H1 (cell line): Measurements from ENCODE around the gene RFX1. TPM values are rescaled to one million over a fixed set of nuclear protein-coding genes. Genes with fewer than 3 reads are reported as not detected.

ENCODE experiments used
- CTCF ChIA-PET: fragments of 300-600 bp; sonication (Branson Sonifier 250); formaldehyde crosslinking; loops from one replicate; lab custom pipeline; 2021; ENCODE audit not compliant: partially characterized antibody; lab: Charles Lee
- POLR2A ChIA-PET: fragments of 300-600 bp; sonication (Branson Sonifier 250); formaldehyde crosslinking; loops from one replicate; lab custom pipeline; 2021; ENCODE audit warnings: inconsistent platforms; ENCODE audit not compliant: partially characterized antibody; lab: Charles Lee
- DNase-seq, 2 experiments: peaks; one replicate each; pipeline versions ENCODE4 v3.0.0 to v3.0.0-alpha.2; 2010 to 2022; ENCODE audit warnings: low spot score in 2 of 2, low read depth in 1 of 2, mixed read lengths in 1 of 2
- FAIRE-seq: peaks from 2 replicates; lab custom pipeline; 2011; peaks lifted over from hg19 to GRCh38; lab: Jason Lieb, UNC
- H2AFZ ChIP-seq: 2 replicates; pipeline ENCODE4 v1.8.1; 2012; ENCODE audit warnings: low read length, inconsistent platforms
- H2AK5ac ChIP-seq: 2 replicates; pipeline ENCODE4 v1.6.1; 2013; ENCODE audit warnings: low read depth, low read length
- H2BK120ac ChIP-seq: replicated peaks from 2 replicates; pipeline ENCODE3; 2013; ENCODE audit warnings: low read depth, low read length, inconsistent platforms
- H2BK12ac ChIP-seq: 2 replicates; pipeline ENCODE4 v1.6.1; 2013; ENCODE audit warnings: low read depth, low read length
- H2BK15ac ChIP-seq: 2 replicates; pipeline ENCODE4 v1.6.1; 2013; ENCODE audit warnings: low read length
- H2BK20ac ChIP-seq: 2 replicates; pipeline ENCODE4 v1.6.1; 2013; ENCODE audit warnings: low read length
- H2BK5ac ChIP-seq: 2 replicates; pipeline ENCODE4 v1.6.1; 2013; ENCODE audit warnings: low read depth, low read length
- H3K14ac ChIP-seq: 2 replicates; pipeline ENCODE4 v1.6.1; 2013; ENCODE audit warnings: inconsistent platforms; ENCODE audit not compliant: insufficient read length
- H3K18ac ChIP-seq: 2 replicates; pipeline ENCODE4 v1.6.1; 2013; ENCODE audit warnings: low read length; ENCODE audit errors: extremely low read depth
- H3K23ac ChIP-seq: 2 replicates; pipeline ENCODE4 v1.6.1; 2013; ENCODE audit warnings: inconsistent platforms; ENCODE audit not compliant: insufficient read length
- H3K23me2 ChIP-seq: 2 replicates; pipeline ENCODE4 v1.6.1; 2013; ENCODE audit warnings: low read depth, low read length
- H3K27ac ChIP-seq: 2 replicates; pipeline ENCODE4 v1.6.1; 2011; ENCODE audit warnings: low read depth, low read length, inconsistent platforms
- H3K27me3 ChIP-seq, 4 experiments: replicated peaks in 1 of 4; 1 replicate in 1 of 4; 2 replicates in 3 of 4; pipeline versions ENCODE4 v1.6.1 to v1.8.1; 2011 to 2013; ENCODE audit warnings: low read length in 3 of 4, mild to moderate bottlenecking in 3 of 4, inconsistent platforms in 2 of 4, mixed read lengths in 2 of 4, moderate library complexity in 1 of 4; ENCODE audit not compliant: control insufficient read depth in 3 of 4, insufficient read depth in 3 of 4; ENCODE audit errors: extremely low read depth in 1 of 4
- H3K36me3 ChIP-seq, 4 experiments: 2 replicates each; pipeline versions ENCODE4 v1.6.1 to v1.8.1; 2011 to 2013; ENCODE audit warnings: mild to moderate bottlenecking in 4 of 4, low read length in 3 of 4, moderate library complexity in 2 of 4, control low read depth in 1 of 4, inconsistent platforms in 1 of 4; ENCODE audit not compliant: insufficient read depth in 4 of 4, control insufficient read depth in 2 of 4
- H3K4ac ChIP-seq: replicated peaks from 2 replicates; pipeline ENCODE3; 2013; ENCODE audit warnings: low read length, low read depth, mixed read lengths, inconsistent platforms; ENCODE audit not compliant: insufficient read length
- H3K4me1 ChIP-seq, 4 experiments: replicated peaks in 1 of 4; 1 replicate in 1 of 4; 2 replicates in 3 of 4; pipeline versions ENCODE4 v1.6.1 to v1.8.1; 2011 to 2013; ENCODE audit warnings: low read length in 3 of 4, inconsistent platforms in 2 of 4, mixed read lengths in 1 of 4; ENCODE audit not compliant: insufficient read depth in 4 of 4, control insufficient read depth in 3 of 4
- H3K4me2 ChIP-seq, 2 experiments: 2 replicates each; pipeline versions ENCODE4 v1.6.1 to v1.8.1; 2011 to 2013; ENCODE audit warnings: low read depth in 2 of 2, low read length in 2 of 2, control low read depth in 1 of 2, inconsistent platforms in 1 of 2, mild to moderate bottlenecking in 1 of 2; ENCODE audit not compliant: insufficient read depth in 1 of 2
- H3K4me3 ChIP-seq, 4 experiments: fragments of 200-600, 300-600 bp in 1 of 4; sonication (generic), shearing (Covaris generic), sonication (Bioruptor Twin) in 1 of 4; 2 replicates each; pipeline versions ENCODE4 v1.5.1 to v1.8.1; 2011 to 2016; ENCODE audit warnings: low read length in 4 of 4, low read depth in 3 of 4, control low read depth in 2 of 4, inconsistent platforms in 2 of 4, mild to moderate bottlenecking in 2 of 4, mixed read lengths in 1 of 4, moderate library complexity in 1 of 4; ENCODE audit not compliant: insufficient read depth in 2 of 4; ENCODE audit errors: extremely low read depth in 1 of 4
- H3K56ac ChIP-seq: replicated peaks from 2 replicates; pipeline ENCODE3; 2013; ENCODE audit warnings: low read depth, mild to moderate bottlenecking, mixed read lengths, low read length, inconsistent platforms; ENCODE audit not compliant: insufficient read length
- H3K79me1 ChIP-seq: 2 replicates; pipeline ENCODE4 v1.6.1; 2013; ENCODE audit warnings: low read depth, low read length, control low read depth
- H3K79me2 ChIP-seq, 2 experiments: 2 replicates each; pipeline versions ENCODE4 v1.6.1 to v1.8.1; 2012 to 2013; ENCODE audit warnings: low read length in 2 of 2, mild to moderate bottlenecking in 2 of 2, inconsistent platforms in 1 of 2; ENCODE audit not compliant: insufficient read depth in 2 of 2, control insufficient read depth in 1 of 2
- H3K9ac ChIP-seq, 4 experiments: replicated peaks in 1 of 4; 1 replicate in 1 of 4; 2 replicates in 3 of 4; pipeline versions ENCODE4 v1.6.1 to v1.8.1; 2011 to 2013; ENCODE audit warnings: low read depth in 3 of 4, low read length in 3 of 4, control low read depth in 2 of 4, mild to moderate bottlenecking in 2 of 4, moderate library complexity in 2 of 4, inconsistent platforms in 1 of 4; ENCODE audit errors: extremely low read depth in 1 of 4
- H3K9me3 ChIP-seq, 2 experiments: 2 replicates each; pipeline versions ENCODE4 v1.6.1 to v1.8.1; 2012 to 2013; ENCODE audit warnings: mild to moderate bottlenecking in 2 of 2, moderate library complexity in 2 of 2, control low read depth in 1 of 2, inconsistent platforms in 1 of 2, low read depth in 1 of 2, low read length in 1 of 2, mixed read lengths in 1 of 2; ENCODE audit not compliant: insufficient read depth in 2 of 2
- H4K20me1 ChIP-seq, 2 experiments: replicated peaks in 1 of 2; 2 replicates each; pipeline versions ENCODE3 to v1.8.1; 2011 to 2013; ENCODE audit warnings: inconsistent platforms in 2 of 2, low read length in 2 of 2, mild to moderate bottlenecking in 1 of 2; ENCODE audit not compliant: insufficient read depth in 2 of 2, control insufficient read depth in 1 of 2
- H4K5ac ChIP-seq: 2 replicates; pipeline ENCODE4 v1.6.1; 2013; ENCODE audit warnings: low read length, low read depth, mixed read lengths, inconsistent platforms; ENCODE audit not compliant: insufficient read length
- H4K8ac ChIP-seq: 2 replicates; pipeline ENCODE4 v1.8.0; 2013; ENCODE audit warnings: mild to moderate bottlenecking, moderate library complexity, low read length, inconsistent platforms; ENCODE audit not compliant: insufficient read depth; ENCODE audit errors: extremely low read depth
- H4K91ac ChIP-seq: replicated peaks from 2 replicates; pipeline ENCODE3; 2013; ENCODE audit warnings: low read length, mixed read lengths, inconsistent platforms; ENCODE audit not compliant: insufficient read length
- CEBPB ChIP-seq: IDR thresholded peaks from 2 replicates; pipeline ENCODE4 v1.6.1; 2012; ENCODE audit warnings: low read depth, low read length
- EP300 ChIP-seq, 2 experiments: IDR thresholded peaks; 1 replicate in 1 of 2; 2 replicates in 1 of 2; pipeline ENCODE4 v1.6.1; 2011 to 2012; ENCODE audit warnings: low read depth in 2 of 2, low read length in 2 of 2, mild to moderate bottlenecking in 2 of 2, borderline replicate concordance in 1 of 2, inconsistent platforms in 1 of 2, moderate library complexity in 1 of 2
- GABPA ChIP-seq: IDR thresholded peaks from 2 replicates; pipeline ENCODE4 v1.6.1; 2011; ENCODE audit warnings: mild to moderate bottlenecking, low read length, moderate library complexity, borderline replicate concordance; ENCODE audit not compliant: insufficient read depth
- GTF2F1 ChIP-seq: IDR thresholded peaks from 2 replicates; pipeline ENCODE4 v1.6.1; 2012; ENCODE audit warnings: low read depth, low read length, improper control_type of control experiment, borderline replicate concordance
- HDAC6 ChIP-seq: IDR thresholded peaks from one replicate; pipeline ENCODE4 v1.7.1; 2012; ENCODE audit warnings: low read depth, mild to moderate bottlenecking, inconsistent platforms, low read length, moderate library complexity
- KDM5A ChIP-seq: fragments of 200-600 bp; IDR thresholded peaks from 2 replicates; pipeline ENCODE4 v1.7.1; 2012; ENCODE audit warnings: mild to moderate bottlenecking, low read length, inconsistent platforms, mixed read lengths
- PHF8 ChIP-seq: fragments of 200-600 bp; sonication (generic); conservative IDR thresholded peaks from 2 replicates; pipeline ENCODE4 v1.7.1; 2012; ENCODE audit warnings: low read depth, mild to moderate bottlenecking, inconsistent platforms, low read length, moderate library complexity
- RAD21 ChIP-seq, 2 experiments: IDR thresholded peaks in 1 of 2; conservative IDR thresholded peaks in 1 of 2; 2 replicates each; pipeline ENCODE4 v1.6.1; 2011; ENCODE audit warnings: low read depth in 2 of 2, low read length in 2 of 2, improper control_type of control experiment in 1 of 2, inconsistent platforms in 1 of 2, mild to moderate bottlenecking in 1 of 2, moderate library complexity in 1 of 2
- SP1 ChIP-seq: IDR thresholded peaks from 2 replicates; pipeline ENCODE4 v1.6.1; 2011; ENCODE audit warnings: low read depth, low read length
- USF2 ChIP-seq: IDR thresholded peaks from 2 replicates; pipeline ENCODE4 v1.6.1; 2011; ENCODE audit warnings: low read length, improper control_type of control experiment
- WGBS, 2 experiments: shearing (Covaris generic) in 1 of 2; methylation state at CpG; one replicate each; pipeline versions ENCODE4 v1.1.6 to v1.1.7; 2013 to 2015; ENCODE audit warnings: low lambda C conversion rate in 2 of 2, mixed read lengths in 2 of 2, inconsistent platforms in 1 of 2, low coverage in 1 of 2, missing lambda C conversion rate in 1 of 2; ENCODE audit not compliant: insufficient replicate concordance in 2 of 2, insufficient coverage in 1 of 2, insufficient read length in 1 of 2; ENCODE audit errors: extremely low coverage in 1 of 2, missing lambda C conversion rate in 1 of 2; 5-methylcytosine and 5-hydroxymethylcytosine counted together
- polyA plus RNA-seq, 7 experiments: library from polyadenylated mRNA; depleted of rRNA in 3 of 7; stranded (reverse) in 5 of 7; unstranded in 2 of 7; fragments of >200 nt in 5 of 7; fragments of 200-250 nt in 2 of 7; gene quantifications; 1 replicate in 5 of 7; 2 replicates in 1 of 7; 4 replicates in 1 of 7; pipeline versions ENCODE4 v1.2.1 to v1.2.3, GENCODE V29; 2011 to 2013; ENCODE audit warnings: missing spikeins in 2 of 7, mixed read lengths in 2 of 7
- total RNA-seq: library from RNA; stranded (reverse); fragmentation: NEBNext Ultra II Directional; extraction: Animal tissue kit (Norgen Biotek cat#: 25700); gene quantifications from 2 replicates; pipeline ENCODE4 v1.2.1, GENCODE V29; 2021

RFX1 gene
- total and polyA plus RNA-seq, 2 of the 8 experiments (the other 6 are each of a cell fraction or from before 2014, with no cell fraction given), result 4.9 to 17.0 TPM

- Histone ChIP-seq H3K23me2 (peaks cover 9% of the 10 kb centered on the region; the same call in 1 of the 2 replicates), H3K27me3 (no peaks in the 10 kb centered on the region), H3K79me1 (peaks cover 13% of the 10 kb centered on the region), H2BK20ac (no peak overlapping the region), H4K20me1 (peaks cover 0 to 16% of the 10 kb centered on the region in 2 experiments), H3K27ac (no peak overlapping the region), H2BK15ac (no peak overlapping the region), H3K4me1 (peaks cover 0 to 7% (median 6%) of the 10 kb centered on the region in 4 experiments; a peak in 6 of 7 replicates), H3K23ac (no peak overlapping the region), H2BK12ac (no peak overlapping the region), H3K36me3 (peaks cover 20 to 45% (median 45%) of the 10 kb centered on the region in 4 experiments), H4K8ac (no peak overlapping the region), H4K91ac (no peak overlapping the region), H3K9me3 (no peaks in the 10 kb centered on the region), H4K5ac (no peak overlapping the region), H3K14ac (no peak overlapping the region), H2AK5ac (no peak overlapping the region), H3K18ac (no peak overlapping the region), H3K9ac (no peak overlapping the region), H3K79me2 (peaks cover 0 to 19% of the 10 kb centered on the region in 2 experiments; a peak in 3 of 4 replicates), H2BK5ac (no peak overlapping the region), H2AFZ (no peak overlapping the region), H2BK120ac (no peak overlapping the region), H3K4ac (no peak overlapping the region), H3K56ac (no peak overlapping the region), H3K4me3 (no peak overlapping the region), H3K4me2 (no peak overlapping the region)
- FAIRE-seq, result no peak
- DNase-seq, result no peak
- no peak for TF ChIP-seq RAD21 (IDR thresholded peaks at IDR 0.05 in 1 of 2, conservative IDR thresholded peaks at IDR 0.05 in 1 of 2; ENCODE audit: low read depth in 2 of 2, low read length in 2 of 2)
- TF ChIP-seq HDAC6, result no peak
- TF ChIP-seq GABPA, result no peak
- TF ChIP-seq USF2, result no peak
- no peak for TF ChIP-seq CEBPB
- TF ChIP-seq GTF2F1, result no peak
- TF ChIP-seq PHF8, result no peak
- no peak for TF ChIP-seq EP300 (IDR thresholded peaks at IDR 0.05; ENCODE audit: borderline replicate concordance in 1 of 2, low read depth in 2 of 2, low read length in 2 of 2)
- TF ChIP-seq SP1, result no peak
- no peak for TF ChIP-seq KDM5A
- 94% methylated on average over 6 of the region's 8 CpGs; no CpG with 5 or more reads in 1 of the 2 experiments for WGBS, 2 experiments
- POLR2A ChIA-PET, result interaction anchor here (1.0 to 2.3 kb wide), 2 partner anchors 17 to 24 kb away, joined by 3 to 7 read pairs; no protein-coding TSS in a partner anchor
- CTCF ChIA-PET, result interaction anchor here (0.6 to 7.8 kb wide), 7 partner anchors 18 to 106 kb away, joined by 3 to 77 read pairs (median 3); partner anchors contain the start of genes BRME1 and CC2D1A
Measured at GRCh38 chr19:13957051-13957450, 49.1 kb downstream of the RFX1 start.
